HG03064 (cell line): Measurements from ENCODE around the gene AMBRA1.
A peak's percentile ranks its signal among the peaks of the same experiment; 100 is the strongest.
"Not testable (repeated sequence)": the region's sequence is repeated elsewhere in the genome, so short reads cannot be mapped to it uniquely, and the experiment has no call there.

Experiments
- ATAC-seq: cut with Tn5 transposase; IDR thresholded peaks from one replicate; pipeline ENCODE4 v1.9.1; 2021; ENCODE audit warnings: low read depth; ENCODE audit not compliant: unreplicated experiment

AMBRA1 gene

GRCh38 chr11:46535688-46536087 is 58.1 kb downstream of the AMBRA1 start:
- ATAC-seq, result no peak

- no peak for ATAC-seq
Observed at GRCh38 chr11:46534711-46535110, 59.1 kb downstream of the AMBRA1 start.

- ATAC-seq, result no peak
Observed at GRCh38 chr11:46533396-46534100, 60.3 kb downstream of the AMBRA1 start.

GRCh38 chr11:46529928-46530574 is 63.8 kb downstream of the AMBRA1 start:
- ATAC-seq, result no peak

- peak; percentile 59 for ATAC-seq
Observed at GRCh38 chr11:46529095-46529905, 64.5 kb downstream of the AMBRA1 start.

GRCh38 chr11:46528445-46529094 is 65.3 kb downstream of the AMBRA1 start:
- ATAC-seq, result no peak

- ATAC-seq, result no peak
Observed at GRCh38 chr11:46527591-46528130, 66.2 kb downstream of the AMBRA1 start.

- ATAC-seq, result no peak
Observed at GRCh38 chr11:46526216-46527215, 67.3 kb downstream of the AMBRA1 start.

- ATAC-seq, result no peak
Observed at GRCh38 chr11:46524201-46524770, 69.5 kb downstream of the AMBRA1 start.

GRCh38 chr11:46523290-46523689 is 70.5 kb downstream of the AMBRA1 start:
- no peak for ATAC-seq

- no peak for ATAC-seq
Observed at GRCh38 chr11:46522682-46523281, 71.0 kb downstream of the AMBRA1 start.

GRCh38 chr11:46521961-46522681 is 71.7 kb downstream of the AMBRA1 start:
- no peak for ATAC-seq

GRCh38 chr11:46520971-46521745 is 72.7 kb downstream of the AMBRA1 start:
- no peak for ATAC-seq

GRCh38 chr11:46519351-46519750 is 74.5 kb downstream of the AMBRA1 start:
- no peak for ATAC-seq

- not testable (repeated sequence) for ATAC-seq
Observed at GRCh38 chr11:46518928-46519327, 74.9 kb downstream of the AMBRA1 start.

- ATAC-seq, result no peak
Observed at GRCh38 chr11:46514370-46514769, 79.5 kb downstream of the AMBRA1 start.

- ATAC-seq, result no peak
Observed at GRCh38 chr11:46513934-46514342, 79.9 kb downstream of the AMBRA1 start.
